WERI-Rb-1 (cell line): ENCODE results near the gene STK32A.
"Not testable (repeated sequence)": the region's sequence is repeated elsewhere in the genome, so short reads cannot be mapped to it uniquely, and the experiment has no call there.

Experiments used
- DNase-seq: peaks from one replicate; pipeline ENCODE4 v3.0.0-alpha.2; 2020
- H3K27ac ChIP-seq: fragments of 250-450 bp; sonication (Bioruptor Pico); 2 replicates; pipeline ENCODE4 v1.5.1; 2020; ENCODE audit warnings: mild to moderate bottlenecking, moderate library complexity
- H3K27me3 ChIP-seq: fragments of 250-450 bp; sonication (Bioruptor Pico); 2 replicates; pipeline ENCODE4 v1.5.1; 2021; ENCODE audit warnings: mild to moderate bottlenecking, low read depth, moderate library complexity; ENCODE audit not compliant: insufficient read depth, severe bottlenecking
- H3K36me3 ChIP-seq: fragments of 250-450 bp; sonication (Bioruptor Pico); 2 replicates; pipeline ENCODE4 v1.5.1; 2020; ENCODE audit warnings: mild to moderate bottlenecking, moderate library complexity
- H3K4me3 ChIP-seq: 2 replicates; pipeline ENCODE4 v1.5.1; 2011; ENCODE audit warnings: low read depth, mild to moderate bottlenecking, control low read depth, low read length
- H3K9me3 ChIP-seq: fragments of 250-450 bp; sonication (Bioruptor Pico); 2 replicates; pipeline ENCODE4 v1.5.1; 2021; ENCODE audit warnings: mild to moderate bottlenecking, moderate library complexity; ENCODE audit not compliant: severe bottlenecking
- TF ChIP-seq, protein P1 (sequence below): IDR thresholded peaks from 2 replicates; pipeline ENCODE4 v1.5.1; 2011; ENCODE audit warnings: low read depth, mild to moderate bottlenecking, control low read depth, inconsistent platforms, low read length

The STK32A gene

DNA sequence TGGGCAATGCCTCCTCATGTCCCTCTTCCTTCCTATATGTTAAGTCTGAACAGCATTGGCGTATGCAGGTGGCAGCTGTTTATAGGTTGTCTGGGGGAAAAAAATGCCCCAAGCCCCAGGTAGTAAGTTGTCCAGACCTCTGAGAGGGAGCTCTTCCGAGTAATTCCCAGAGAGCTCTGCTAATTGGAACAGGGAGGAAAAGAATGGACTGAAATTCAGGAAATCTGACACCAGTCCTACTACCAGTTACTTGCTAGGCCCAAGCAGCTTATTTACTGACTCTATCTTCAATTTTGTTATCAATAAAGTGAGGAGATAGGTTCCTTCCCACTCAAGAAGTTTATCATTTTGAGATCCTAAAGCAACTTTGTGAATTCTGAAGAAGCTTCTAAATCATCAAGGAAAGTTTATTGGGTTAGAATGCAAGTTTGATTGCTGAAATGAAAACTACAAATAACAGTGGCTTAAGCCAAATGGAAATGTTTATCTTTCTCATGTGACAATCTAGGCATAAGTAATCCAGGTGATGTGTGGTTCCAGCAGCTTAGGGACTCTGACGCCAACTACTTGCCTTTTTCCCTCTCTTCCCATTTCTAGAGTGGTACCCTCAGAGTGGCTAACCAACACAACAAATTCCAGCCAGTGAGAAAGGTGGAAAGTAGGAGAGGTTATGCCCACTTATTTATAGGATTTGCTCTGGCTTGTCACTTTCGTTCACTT lies 5.6 kb downstream of the STK32A start:
- Histone ChIP-seq H3K4me3 (no peak overlapping the region), H3K27me3 (no peaks in the 10 kb centered on the region)

GRCh38 chr5:147243238-147243637 lies 8.4 kb downstream of the STK32A start:
- H3K36me3 ChIP-seq, DNase-seq, H3K27ac ChIP-seq, H3K27me3 ChIP-seq, H3K9me3 ChIP-seq, H3K4me3 ChIP-seq: not testable (repeated sequence)

More for the DNA sequence above, 5.6 kb downstream of the STK32A start:
- no peaks in the 10 kb centered on the region for H3K9me3 ChIP-seq
- H3K27ac ChIP-seq = no peak overlapping the region
- TF ChIP-seq, protein P1, sequence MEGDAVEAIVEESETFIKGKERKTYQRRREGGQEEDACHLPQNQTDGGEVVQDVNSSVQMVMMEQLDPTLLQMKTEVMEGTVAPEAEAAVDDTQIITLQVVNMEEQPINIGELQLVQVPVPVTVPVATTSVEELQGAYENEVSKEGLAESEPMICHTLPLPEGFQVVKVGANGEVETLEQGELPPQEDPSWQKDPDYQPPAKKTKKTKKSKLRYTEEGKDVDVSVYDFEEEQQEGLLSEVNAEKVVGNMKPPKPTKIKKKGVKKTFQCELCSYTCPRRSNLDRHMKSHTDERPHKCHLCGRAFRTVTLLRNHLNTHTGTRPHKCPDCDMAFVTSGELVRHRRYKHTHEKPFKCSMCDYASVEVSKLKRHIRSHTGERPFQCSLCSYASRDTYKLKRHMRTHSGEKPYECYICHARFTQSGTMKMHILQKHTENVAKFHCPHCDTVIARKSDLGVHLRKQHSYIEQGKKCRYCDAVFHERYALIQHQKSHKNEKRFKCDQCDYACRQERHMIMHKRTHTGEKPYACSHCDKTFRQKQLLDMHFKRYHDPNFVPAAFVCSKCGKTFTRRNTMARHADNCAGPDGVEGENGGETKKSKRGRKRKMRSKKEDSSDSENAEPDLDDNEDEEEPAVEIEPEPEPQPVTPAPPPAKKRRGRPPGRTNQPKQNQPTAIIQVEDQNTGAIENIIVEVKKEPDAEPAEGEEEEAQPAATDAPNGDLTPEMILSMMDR = no peak
- H3K36me3 ChIP-seq = no peaks in the 10 kb centered on the region
- DNase-seq = no peak

- TF ChIP-seq, protein P1 = no peak
- Histone ChIP-seq H3K27ac (no peak overlapping the region), H3K4me3 (no peak overlapping the region), H3K36me3 (no peaks in the 10 kb centered on the region), H3K27me3 (no peaks in the 10 kb centered on the region), H3K9me3 (no peaks in the 10 kb centered on the region)
- no peak for DNase-seq
These were observed 10.7 kb downstream of the STK32A start for GRCh38 chr5:147245381-147246165.

DNA sequence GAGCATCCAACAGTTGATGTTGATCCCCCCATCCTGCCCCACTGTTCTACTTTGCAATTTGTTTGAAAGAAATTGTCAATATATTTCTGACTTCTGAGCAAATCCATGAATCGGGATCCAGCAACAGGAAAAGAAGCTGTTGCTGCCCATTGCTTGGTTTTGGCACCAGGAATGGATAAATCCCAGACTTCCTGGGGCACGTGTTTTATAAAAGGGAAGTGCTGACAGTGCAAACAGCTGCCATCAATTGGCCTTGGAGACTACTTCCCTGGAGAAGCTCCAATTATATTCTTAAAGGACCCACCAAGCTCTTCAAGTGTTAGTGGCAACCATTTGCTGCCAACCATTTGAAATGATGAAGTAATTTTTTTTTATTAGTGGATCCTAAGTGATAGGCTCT lies 13.7 kb downstream of the STK32A start:
- Histone ChIP-seq H3K27ac (no peak overlapping the region), H3K27me3 (no peaks in the 10 kb centered on the region), H3K4me3 (no peak overlapping the region), H3K9me3 (no peaks in the 10 kb centered on the region), H3K36me3 (no peaks in the 10 kb centered on the region)
- TF ChIP-seq, protein P1 = no peak
- no peak for DNase-seq

GRCh38 chr5:147259837-147260236 lies 25.0 kb downstream of the STK32A start:
- DNase-seq = no peak
- H3K36me3 ChIP-seq = no peaks in the 10 kb centered on the region
- TF ChIP-seq, protein P1 = no peak
- no peaks in the 10 kb centered on the region for H3K9me3 ChIP-seq
- no peaks in the 10 kb centered on the region for H3K27me3 ChIP-seq
- H3K27ac ChIP-seq = no peak overlapping the region
- no peak overlapping the region for H3K4me3 ChIP-seq

GRCh38 chr5:147267082-147267832 lies 32.4 kb downstream of the STK32A start:
- Histone ChIP-seq H3K27me3 (no peaks in the 10 kb centered on the region), H3K4me3 (no peak overlapping the region), H3K9me3 (no peaks in the 10 kb centered on the region), H3K27ac (no peak overlapping the region), H3K36me3 (no peaks in the 10 kb centered on the region)
- DNase-seq = no peak
- TF ChIP-seq, protein P1 = no peak
